GM23338 (cell line): ENCODE results near the gene MED28. TPM values are rescaled to one million over a fixed set of nuclear protein-coding genes. Genes with fewer than 3 reads are reported as not detected.

Experiments
- ATAC-seq: fragments of 200-7000 bp; cut with Tn5 transposase; 3 replicates; pipeline ENCODE4 v1.9.1; 2020
- DNase-seq: peaks from one replicate; pipeline ENCODE4 v3.0.0-alpha.2; 2015; ENCODE audit warnings: low spot score
- H2AFZ ChIP-seq: fragments of 200-600 bp; sonication (generic); 2 replicates; pipeline ENCODE4 v1.8.0; 2016; ENCODE audit warnings: antibody characterized with exemption, mild to moderate bottlenecking, moderate library complexity
- H3F3A ChIP-seq: fragments of 200-600 bp; sonication (generic); replicated peaks from 2 replicates; pipeline ENCODE4 v1.8.0; 2017; ENCODE audit warnings: antibody characterized with exemption, mixed run types, low read depth
- H3K27ac ChIP-seq: fragments of 200-600 bp; sonication (generic); 2 replicates; pipeline ENCODE4 v1.6.1; 2016; ENCODE audit warnings: low read depth
- H3K27me3 ChIP-seq: fragments of 200-600 bp; sonication (generic); 2 replicates; pipeline ENCODE4 v1.8.0; 2016; ENCODE audit warnings: mild to moderate bottlenecking, mixed run types, moderate library complexity; ENCODE audit not compliant: insufficient read depth
- H3K36me3 ChIP-seq: fragments of 200-600 bp; sonication (generic); 2 replicates; pipeline ENCODE4 v1.8.0; 2016; ENCODE audit warnings: mild to moderate bottlenecking; ENCODE audit not compliant: insufficient read depth
- H3K4me1 ChIP-seq: fragments of 200-600 bp; sonication (generic); 2 replicates; pipeline ENCODE4 v1.8.0; 2016; ENCODE audit warnings: mild to moderate bottlenecking, moderate library complexity; ENCODE audit not compliant: insufficient read depth
- H3K4me2 ChIP-seq: fragments of 200-600 bp; sonication (generic); 2 replicates; pipeline ENCODE4 v1.7.1; 2017; ENCODE audit warnings: mixed run types
- H3K4me3 ChIP-seq: fragments of 200-600 bp; sonication (generic); 2 replicates; pipeline ENCODE4 v1.6.1; 2016; ENCODE audit warnings: mixed run types
- H3K79me2 ChIP-seq: fragments of 200-600 bp; sonication (generic); replicated peaks from 2 replicates; pipeline ENCODE4 v1.8.0; 2017; ENCODE audit warnings: mild to moderate bottlenecking; ENCODE audit not compliant: insufficient read depth
- H3K9me2 ChIP-seq: fragments of 200-600 bp; sonication (generic); 2 replicates; pipeline ENCODE4 v1.8.0; 2017; ENCODE audit not compliant: insufficient read depth
- H4K20me1 ChIP-seq: fragments of 200-600 bp; sonication (generic); replicated peaks from 2 replicates; pipeline ENCODE4 v1.8.0; 2017; ENCODE audit warnings: mild to moderate bottlenecking; ENCODE audit not compliant: insufficient read depth
- H3K27ac Mint-ChIP-seq: 2 replicates; pipeline ENCODE4 v1.8.0; 2020; ENCODE audit warnings: inconsistent platforms, mild to moderate bottlenecking, moderate library complexity, mixed read lengths
- H3K27me3 Mint-ChIP-seq: 3 replicates; pipeline ENCODE4 v1.8.0; 2022; ENCODE audit warnings: low read depth, mild to moderate bottlenecking, moderate library complexity, mixed read lengths, inconsistent platforms; ENCODE audit not compliant: insufficient read depth, poor library complexity
- H3K36me3 Mint-ChIP-seq: 3 replicates; pipeline ENCODE4 v1.8.0; 2021; ENCODE audit warnings: low read depth, mild to moderate bottlenecking, inconsistent platforms, moderate library complexity, mixed read lengths
- H3K4me1 Mint-ChIP-seq: 3 replicates; pipeline ENCODE4 v1.8.0; 2020; ENCODE audit warnings: mild to moderate bottlenecking, inconsistent platforms, mixed read lengths
- H3K4me3 Mint-ChIP-seq: 3 replicates; pipeline ENCODE4 v1.8.0; 2021; ENCODE audit warnings: moderate library complexity, mild to moderate bottlenecking, inconsistent platforms, mixed read lengths
- H3K9me3 Mint-ChIP-seq: 3 replicates; pipeline ENCODE4 v1.8.0; 2020; ENCODE audit warnings: moderate library complexity, mild to moderate bottlenecking, inconsistent platforms, mixed read lengths
- CREB1 ChIP-seq: fragments of 250-450 bp; sonication (Bioruptor Pico); IDR thresholded peaks from 2 replicates; pipeline ENCODE4 v1.5.0; 2020; ENCODE audit warnings: low read depth, mild to moderate bottlenecking, moderate library complexity
- CTCF ChIP-seq, 2 experiments: fragments of 200-600 bp in 1 of 2; sonication (generic) in 1 of 2; conservative IDR thresholded peaks; 2 replicates each; pipeline versions ENCODE4 v1.5.1 to v1.6.1; 2016 to 2017; ENCODE audit warnings: antibody characterized with exemption in 2 of 2, low read depth in 2 of 2, mild to moderate bottlenecking in 2 of 2, moderate library complexity in 1 of 2
- ETS1 ChIP-seq: IDR thresholded peaks from 2 replicates; pipeline ENCODE4 v1.6.1; 2016; ENCODE audit warnings: antibody characterized with exemption
- EZH2 ChIP-seq: fragments of 200-600 bp; sonication (generic); IDR thresholded peaks from one replicate; pipeline ENCODE4 v1.8.0; 2017; ENCODE audit warnings: antibody characterized with exemption, mild to moderate bottlenecking, low read depth; ENCODE audit not compliant: unreplicated experiment
- JUNB ChIP-seq: IDR thresholded peaks from one replicate; pipeline ENCODE4 v1.6.1; 2016; ENCODE audit warnings: antibody characterized with exemption; ENCODE audit not compliant: unreplicated experiment
- POLR2AphosphoS5 ChIP-seq: IDR thresholded peaks from 2 replicates; pipeline ENCODE4 v1.6.1; 2016; ENCODE audit warnings: antibody characterized with exemption, low read depth
- REST ChIP-seq: IDR thresholded peaks from one replicate; pipeline ENCODE4 v1.6.1; 2018; ENCODE audit warnings: antibody characterized with exemption; ENCODE audit not compliant: unreplicated experiment
- STAT1 ChIP-seq: IDR thresholded peaks from one replicate; pipeline ENCODE4 v1.6.1; 2016; ENCODE audit warnings: antibody characterized with exemption; ENCODE audit not compliant: unreplicated experiment
- ZNF331 ChIP-seq: fragments of 250-450 bp; sonication (Bioruptor Pico); IDR thresholded peaks from 2 replicates; pipeline ENCODE4 v1.5.0; 2020; ENCODE audit warnings: low read depth, mild to moderate bottlenecking, moderate library complexity
- ZNF462 ChIP-seq: fragments of 250-450 bp; sonication (Bioruptor Pico); IDR thresholded peaks from 2 replicates; pipeline ENCODE4 v1.5.0; 2020; ENCODE audit warnings: mild to moderate bottlenecking, moderate library complexity
- polyA plus RNA-seq: library from polyadenylated mRNA; unstranded; fragments of >200 nt; fragmentation: Nextera tagmentation; extraction: Ambion mirVana; gene quantifications from 2 replicates; pipeline ENCODE4 v1.2.1, GENCODE V29; 2016
- total RNA-seq: library from RNA; depleted of rRNA; stranded (reverse); fragments of >200 nt; shearing (Covaris generic); gene quantifications from 2 replicates; pipeline ENCODE4 v1.2.3, GENCODE V29; 2014

MED28 gene
- total and polyA plus RNA-seq, 2 experiments from 2014 or later = 24.0 to 60.9 TPM

- TF ChIP-seq ZNF462 (CRISPR knock-in tag) (no peak), CREB1 (CRISPR knock-in tag) (no peak), POLR2AphosphoS5 (no peak), STAT1 (no peak), CTCF (conservative IDR thresholded peaks at IDR 0.05; ENCODE audit: low read depth in 2 of 2) (no peak)
These were observed 24.7 kb downstream of the MED28 start (continued) for GRCh38 chr4:17639136-17639535.

GRCh38 chr4:17642398-17642783 is 27.9 kb downstream of the MED28 start:
- Histone ChIP-seq H3K79me2 (no peaks in the 10 kb centered on the region), H2AFZ (0 out of 2 replicates have a peak overlapping the region, but pooled peaks have one; percentile 43), H3K4me1 (no peaks in the 10 kb centered on the region), H3K4me2 (peak overlapping the region; percentile 80), H3K27me3 (peaks cover 10% of the 10 kb centered on the region; the same call in 1 of the 2 replicates), H3K9me2 (no peaks in the 10 kb centered on the region), H3K4me3 (peak overlapping the region; percentile 50), H3K27ac (no peak overlapping the region), H3F3A (no peaks in the 10 kb centered on the region), H4K20me1 (no peaks in the 10 kb centered on the region), H3K36me3 (no peaks in the 10 kb centered on the region)
- H3K36me3 Mint-ChIP-seq = peaks cover 19% of the 10 kb centered on the region
- DNase-seq (no peak), ATAC-seq (no peak)
- peak overlapping the region; percentile 36; the same call in 2 of the 3 replicates for H3K4me3 Mint-ChIP-seq
- no peak overlapping the region for H3K27ac Mint-ChIP-seq
- H3K27me3 Mint-ChIP-seq = peaks cover 19% of the 10 kb centered on the region
- H3K4me1 Mint-ChIP-seq = no peaks in the 10 kb centered on the region
- peaks cover 27% of the 10 kb centered on the region for H3K9me3 Mint-ChIP-seq
- TF ChIP-seq CREB1 (CRISPR knock-in tag) (no peak), REST (no peak), EZH2 (no peak), CTCF (conservative IDR thresholded peaks at IDR 0.05; ENCODE audit: low read depth in 2 of 2) (no peak), ETS1 (no peak), ZNF331 (CRISPR knock-in tag) (no peak), JUNB (no peak)
